K562 (cell line): ENCODE measurements around the gene RPS28. TPM values are rescaled to one million over a fixed set of nuclear protein-coding genes. Genes with fewer than 3 reads are reported as not detected.

Experiments
- ATAC-seq: fragments of 200-7000 bp; cut with Tn5 transposase; 3 replicates; pipeline ENCODE4 v1.9.1; 2020; ENCODE audit warnings: moderate library complexity
- BruUV-seq: library from RNA; stranded (reverse); fragments of 400-500 nt; replicated peaks from 2 replicates; lab custom pipeline; 2021; lab: Mats Ljungman, UMichigan
- CTCF ChIA-PET: fragments of 300-600 bp; formaldehyde crosslinking; extraction: SDS; loops from one replicate; lab custom pipeline; 2021; ENCODE audit warnings: low intra/inter-chr PET ratio; lab: Yijun Ruan, JAX
- POLR2A ChIA-PET: fragments of 300-600, 350-650 bp; sonication (Branson Sonifier 250); formaldehyde crosslinking; extraction: SDS; loops from one replicate; lab custom pipeline; 2021; ENCODE audit warnings: antibody characterized with exemption, inconsistent platforms; lab: Yijun Ruan, JAX
- DNase-seq, 4 experiments: peaks; one replicate each; pipeline versions ENCODE4 v3.0.0 to v3.0.0-alpha.2; 2011 to 2018; ENCODE audit warnings: low spot score in 3 of 4, mixed read lengths in 3 of 4; ENCODE audit errors: extremely low read depth in 1 of 4
- FAIRE-seq: peaks from 2 replicates; lab custom pipeline; 2011; peaks lifted over from hg19 to GRCh38; lab: Jason Lieb, UNC
- H2AFZ ChIP-seq: 2 replicates; pipeline ENCODE4 v1.6.0; 2011; ENCODE audit warnings: low read depth, low read length, control low read depth, inconsistent platforms
- H3K27ac ChIP-seq: fragments of 200-600 bp; 3 replicates; pipeline ENCODE4 v1.8.0; 2011; ENCODE audit warnings: low read depth, mild to moderate bottlenecking, control low read depth, inconsistent platforms, low read length, moderate library complexity, mixed read lengths; ENCODE audit errors: extremely low read depth
- H3K27me3 ChIP-seq, 2 experiments: fragments of 300-600 bp in 1 of 2; 2 replicates in 1 of 2; 3 replicates in 1 of 2; pipeline versions ENCODE4 v1.6.0 to v1.8.0; 2011; ENCODE audit warnings: inconsistent platforms in 2 of 2, low read length in 2 of 2, mild to moderate bottlenecking in 1 of 2, mixed read lengths in 1 of 2, moderate library complexity in 1 of 2; ENCODE audit not compliant: control insufficient read depth in 2 of 2, insufficient read depth in 2 of 2
- H3K36me3 ChIP-seq: fragments of 300-600 bp; 3 replicates; pipeline ENCODE4 v1.8.0; 2011; ENCODE audit warnings: mild to moderate bottlenecking, low read length, inconsistent platforms; ENCODE audit not compliant: control insufficient read depth, insufficient read depth
- H3K4me1 ChIP-seq, 2 experiments: fragments of 200-600 bp in 1 of 2; replicated peaks in 1 of 2; 2 replicates in 1 of 2; 3 replicates in 1 of 2; pipeline versions ENCODE4 v1.5.1 to v1.8.0; 2011; ENCODE audit warnings: inconsistent platforms in 2 of 2, low read length in 2 of 2, mild to moderate bottlenecking in 1 of 2, mixed read lengths in 1 of 2, moderate library complexity in 1 of 2; ENCODE audit not compliant: control insufficient read depth in 2 of 2, insufficient read depth in 2 of 2
- H3K4me2 ChIP-seq: 2 replicates; pipeline ENCODE4 v1.6.1; 2011; ENCODE audit warnings: low read length, control low read depth, inconsistent platforms, mixed read lengths; ENCODE audit not compliant: insufficient read depth
- H3K4me3 ChIP-seq: fragments of 200-600 bp; sonication (generic), shearing (Covaris generic); 2 replicates; pipeline ENCODE4 v1.5.1; 2016; ENCODE audit warnings: control low read depth, inconsistent platforms
- H3K79me2 ChIP-seq: fragments of 200-600 bp; 3 replicates; pipeline ENCODE4 v1.8.0; 2011; ENCODE audit warnings: low read length, inconsistent platforms; ENCODE audit not compliant: control insufficient read depth, insufficient read depth
- H3K9ac ChIP-seq, 2 experiments: 2 replicates each; pipeline versions ENCODE4 v1.6.0 to v1.6.1; 2011; ENCODE audit warnings: low read depth in 2 of 2, low read length in 2 of 2, control low read depth in 1 of 2, inconsistent platforms in 1 of 2, mild to moderate bottlenecking in 1 of 2, mixed read lengths in 1 of 2; ENCODE audit not compliant: insufficient read depth in 1 of 2
- H3K9me1 ChIP-seq: one replicate; pipeline ENCODE4 v1.6.0; 2011; ENCODE audit warnings: inconsistent platforms, mild to moderate bottlenecking, low read length, moderate library complexity; ENCODE audit not compliant: control insufficient read depth, insufficient read depth
- H3K9me3 ChIP-seq: replicated peaks from 2 replicates; pipeline ENCODE4 v1.5.1; 2011; ENCODE audit warnings: low read depth, low read length, inconsistent platforms; ENCODE audit not compliant: control insufficient read depth, insufficient read depth
- H4K20me1 ChIP-seq: replicated peaks from 2 replicates; pipeline ENCODE4 v1.6.1; 2011; ENCODE audit warnings: low read length, inconsistent platforms, mixed read lengths; ENCODE audit not compliant: control insufficient read depth, insufficient read depth
- BCOR ChIP-seq: fragments of 450-650 bp; IDR thresholded peaks from 2 replicates; pipeline ENCODE4 v1.6.1; 2016
- CTBP1 ChIP-seq: fragments of 450-650 bp; IDR thresholded peaks from 2 replicates; pipeline ENCODE4 v1.6.1; 2016; ENCODE audit warnings: borderline replicate concordance
- HDAC2 ChIP-seq: fragments of 450-650 bp; IDR thresholded peaks from 2 replicates; pipeline ENCODE4 v1.6.1; 2016; ENCODE audit warnings: mild to moderate bottlenecking
- HEY1 ChIP-seq: fragments of 250-450 bp; sonication (Bioruptor Pico); IDR thresholded peaks from 2 replicates; pipeline ENCODE4 v1.5.0; 2020; ENCODE audit warnings: mild to moderate bottlenecking, moderate library complexity, borderline replicate concordance
- IFI16 ChIP-seq: fragments of 250-450 bp; sonication (Bioruptor Pico); IDR thresholded peaks from 2 replicates; pipeline ENCODE4 v2.1.2; 2022; ENCODE audit warnings: mild to moderate bottlenecking, inconsistent platforms
- MAFK ChIP-seq: IDR thresholded peaks from 2 replicates; pipeline ENCODE4 v1.6.1; 2011; ENCODE audit warnings: low read length, improper control_type of control experiment
- MTA3 ChIP-seq: fragments of 450-650 bp; formaldehyde crosslinking; IDR thresholded peaks from 2 replicates; pipeline ENCODE4 v1.6.1; 2017; ENCODE audit warnings: mild to moderate bottlenecking, borderline replicate concordance
- POLR2G ChIP-seq: fragments of 200-400 bp; formaldehyde crosslinking; IDR thresholded peaks from 2 replicates; pipeline ENCODE4 v1.6.1; 2017; ENCODE audit warnings: low read depth, mild to moderate bottlenecking, antibody characterized with exemption, low read length, moderate library complexity
- PRPF4 ChIP-seq: fragments of 200-400 bp; formaldehyde crosslinking; IDR thresholded peaks from one replicate; pipeline ENCODE4 v1.6.1; 2017; ENCODE audit warnings: low read length, low read depth, mild to moderate bottlenecking; ENCODE audit not compliant: insufficient read depth, poor library complexity, severe bottlenecking
- RBM25 ChIP-seq: fragments of 200-400 bp; formaldehyde crosslinking; IDR thresholded peaks from 2 replicates; pipeline ENCODE4 v1.6.1; 2018; ENCODE audit warnings: low read length, low read depth, moderate library complexity; ENCODE audit not compliant: severe bottlenecking
- STAT5B ChIP-seq: fragments of 250-450 bp; sonication (Bioruptor Pico); IDR thresholded peaks from 2 replicates; pipeline ENCODE4 v1.8.0; 2021; ENCODE audit warnings: mild to moderate bottlenecking, inconsistent platforms
- ZNF445 ChIP-seq: fragments of 250-450 bp; sonication (Bioruptor Pico); IDR thresholded peaks from 2 replicates; pipeline ENCODE4 v1.4.0; 2020; ENCODE audit warnings: low read depth, mild to moderate bottlenecking, moderate library complexity
- WGBS: fragments of 100-300 bp; shearing (Covaris generic); methylation state at CpG from one replicate; pipeline ENCODE4 v1.1.6; 2016; ENCODE audit warnings: low coverage, mixed read lengths; ENCODE audit not compliant: insufficient coverage; ENCODE audit errors: missing lambda C conversion rate; 5-methylcytosine and 5-hydroxymethylcytosine counted together
- in situ Hi-C: fragments of 300-500 bp; cut with MboI; formaldehyde crosslinking; loops from 4 replicates; pipeline ENCODE4 v1.15.0; 2018; ENCODE audit warnings: inconsistent platforms, mixed read lengths
- intact Hi-C: fragments of 100-400 bp; cut with micrococcal nuclease; formaldehyde crosslinking; loops from 2 replicates; pipeline ENCODE4 v1.14.2; 2022
- polyA plus RNA-seq, 8 experiments: library from polyadenylated mRNA; depleted of rRNA in 4 of 8; stranded (reverse) in 5 of 8; unstranded in 3 of 8; fragments of >200 nt; fragmentation: Nextera tagmentation in 2 of 8; fragmentation: Illumina TruSeq in 1 of 8; extraction: Ambion mirVana in 2 of 8; extraction: Trizol in 1 of 8; gene quantifications; 2 replicates each; pipeline versions ENCODE4 v1.2.1 to v1.2.3, GENCODE V29; 2011 to 2014; ENCODE audit warnings: inconsistent platforms in 1 of 8, missing spikeins in 1 of 8
- total RNA-seq, 7 experiments: library from RNA; depleted of rRNA in 6 of 7; stranded (reverse); fragments of >200 nt in 6 of 7; fragmentation: Illumina TruSeq in 2 of 7; extraction: Trizol in 2 of 7; gene quantifications; 2 replicates each; pipeline versions ENCODE4 v1.2.1 to v1.2.3, GENCODE V29; 2011 to 2021; ENCODE audit warnings: low replicate concordance in 1 of 7
- TF ChIP-seq, protein P1 (sequence below): fragments of 450-650 bp; IDR thresholded peaks from 2 replicates; pipeline ENCODE4 v1.6.1; 2017; ENCODE audit warnings: antibody characterized with exemption
- TF ChIP-seq, protein P2 (sequence below): fragments of 450-650 bp; formaldehyde crosslinking; IDR thresholded peaks from 2 replicates; pipeline ENCODE4 v1.4.0; 2020; ENCODE audit warnings: mild to moderate bottlenecking, moderate library complexity
- TF ChIP-seq, protein P3 (sequence below): conservative IDR thresholded peaks from 2 replicates; pipeline ENCODE4 v1.6.1; 2011; ENCODE audit warnings: low read depth, mild to moderate bottlenecking, low read length; ENCODE audit not compliant: control insufficient read depth
- TF ChIP-seq, protein P4 (sequence below): sonication (generic); formaldehyde crosslinking; IDR thresholded peaks from 2 replicates; pipeline ENCODE4 v1.8.1; 2023; ENCODE audit warnings: mild to moderate bottlenecking, missing genetic modification reagents

Gene RPS28
- total and polyA plus RNA-seq, 9 of the 15 experiments (the other 6 are each of a cell fraction or from before 2014, with no cell fraction given) = 165 to 2,827 (median 1,303) TPM

DNA sequence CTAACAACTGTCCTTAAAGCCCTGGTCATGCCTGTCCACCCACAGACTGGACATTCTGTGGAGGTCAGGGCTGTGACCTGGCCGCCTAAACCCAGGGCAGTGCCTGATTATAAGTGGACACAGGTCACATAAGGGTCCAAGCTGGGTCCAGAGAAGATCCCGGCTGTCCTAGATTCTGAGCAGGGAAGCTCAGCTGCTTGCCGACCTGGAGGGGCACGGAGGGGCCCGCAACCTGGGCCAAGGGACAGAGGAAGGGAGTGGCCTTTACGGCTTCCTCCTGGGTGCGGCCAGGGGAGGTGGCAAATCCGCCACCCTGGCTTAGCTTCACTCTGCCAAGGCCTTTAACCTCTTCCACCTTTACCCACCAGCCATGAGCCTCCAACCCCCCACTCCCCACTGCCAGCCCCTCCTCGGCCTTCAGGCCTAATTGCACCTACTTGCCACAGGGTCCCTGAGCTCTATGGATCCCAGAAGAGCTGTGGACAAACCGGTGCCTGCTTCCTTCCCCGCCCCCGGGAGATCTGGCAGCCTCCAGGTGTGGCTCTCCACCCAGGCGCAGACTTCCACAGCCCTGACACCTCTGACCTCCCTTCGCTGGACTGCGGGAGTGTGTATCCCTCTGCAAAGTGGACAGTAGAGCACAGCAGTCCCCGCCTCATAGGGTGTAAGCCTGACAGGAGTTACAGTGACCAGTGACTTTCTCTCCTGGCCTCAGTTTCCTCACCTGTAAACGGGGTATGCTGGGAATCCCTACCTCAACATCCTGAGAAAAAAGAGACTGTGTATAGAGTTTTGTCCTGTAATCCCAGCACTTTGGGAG lies 14.9 kb upstream of the RPS28 start:
- no peak overlapping the region for H2AFZ ChIP-seq
- H3K4me2 ChIP-seq = peak overlapping the region; percentile 96
- BruUV-seq = TSS peak; percentile 43
- intact Hi-C loops (no loop called here), in situ Hi-C loops (loop anchor here (5.0 kb wide), 1 partner anchor 39 kb away; no protein-coding TSS in a partner anchor)
- peaks cover 51% of the 10 kb centered on the region; the same call in 2 of the 3 replicates for H3K36me3 ChIP-seq
- H3K79me2 ChIP-seq = peaks cover 25% of the 10 kb centered on the region
- no peaks in the 10 kb centered on the region; the same call in 1 of the 2 replicates for H4K20me1 ChIP-seq
- no peak for ATAC-seq
- FAIRE-seq = peak; percentile 11
- H3K4me1 ChIP-seq = peaks cover 28 to 66% of the 10 kb centered on the region in 2 experiments; a peak in 4 of 5 replicates
- H3K4me3 ChIP-seq = peak overlapping the region; percentile 51; the same call in 1 of the 2 replicates
- ChIA-PET CTCF (no interaction called here), POLR2A (interaction anchor here (0.5 to 2.4 kb wide), 6 partner anchors 12 to 293 kb away, joined by 3 to 11 read pairs (median 3); partner anchors contain the start of genes NDUFA7 and RPS28)
- 55% methylated on average over 13 of the region's 17 CpGs for WGBS
- H3K9ac ChIP-seq = peak overlapping the region; percentile 62 to 92
- peak overlapping the region; percentile 20; the same call in 1 of the 3 replicates for H3K27ac ChIP-seq
- no peaks in the 10 kb centered on the region for H3K27me3 ChIP-seq
- no peaks in the 10 kb centered on the region for H3K9me1 ChIP-seq
- DNase-seq = peak in 3 of 4 experiments; percentile 43 to 51 (median 45)
- H3K9me3 ChIP-seq = no peaks in the 10 kb centered on the region
- TF ChIP-seq RBM25 = peak; percentile 30
- TF ChIP-seq STAT5B (CRISPR knock-in tag) = no peak
- TF ChIP-seq, protein P1, sequence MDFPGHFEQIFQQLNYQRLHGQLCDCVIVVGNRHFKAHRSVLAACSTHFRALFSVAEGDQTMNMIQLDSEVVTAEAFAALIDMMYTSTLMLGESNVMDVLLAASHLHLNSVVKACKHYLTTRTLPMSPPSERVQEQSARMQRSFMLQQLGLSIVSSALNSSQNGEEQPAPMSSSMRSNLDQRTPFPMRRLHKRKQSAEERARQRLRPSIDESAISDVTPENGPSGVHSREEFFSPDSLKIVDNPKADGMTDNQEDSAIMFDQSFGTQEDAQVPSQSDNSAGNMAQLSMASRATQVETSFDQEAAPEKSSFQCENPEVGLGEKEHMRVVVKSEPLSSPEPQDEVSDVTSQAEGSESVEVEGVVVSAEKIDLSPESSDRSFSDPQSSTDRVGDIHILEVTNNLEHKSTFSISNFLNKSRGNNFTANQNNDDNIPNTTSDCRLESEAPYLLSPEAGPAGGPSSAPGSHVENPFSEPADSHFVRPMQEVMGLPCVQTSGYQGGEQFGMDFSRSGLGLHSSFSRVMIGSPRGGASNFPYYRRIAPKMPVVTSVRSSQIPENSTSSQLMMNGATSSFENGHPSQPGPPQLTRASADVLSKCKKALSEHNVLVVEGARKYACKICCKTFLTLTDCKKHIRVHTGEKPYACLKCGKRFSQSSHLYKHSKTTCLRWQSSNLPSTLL = no peak
- 0 out of 2 replicates have a peak, but pooled peaks have one; percentile 12 for TF ChIP-seq BCOR
- no peak for TF ChIP-seq MAFK
- TF ChIP-seq IFI16 (CRISPR knock-in tag) = no peak
- peak; percentile 48 for TF ChIP-seq POLR2G
- no peak for TF ChIP-seq HDAC2
- no peak for TF ChIP-seq MTA3
- no peak for TF ChIP-seq PRPF4
- TF ChIP-seq ZNF445 (CRISPR knock-in tag) = no peak
- no peak for TF ChIP-seq HEY1
- TF ChIP-seq, protein P2, sequence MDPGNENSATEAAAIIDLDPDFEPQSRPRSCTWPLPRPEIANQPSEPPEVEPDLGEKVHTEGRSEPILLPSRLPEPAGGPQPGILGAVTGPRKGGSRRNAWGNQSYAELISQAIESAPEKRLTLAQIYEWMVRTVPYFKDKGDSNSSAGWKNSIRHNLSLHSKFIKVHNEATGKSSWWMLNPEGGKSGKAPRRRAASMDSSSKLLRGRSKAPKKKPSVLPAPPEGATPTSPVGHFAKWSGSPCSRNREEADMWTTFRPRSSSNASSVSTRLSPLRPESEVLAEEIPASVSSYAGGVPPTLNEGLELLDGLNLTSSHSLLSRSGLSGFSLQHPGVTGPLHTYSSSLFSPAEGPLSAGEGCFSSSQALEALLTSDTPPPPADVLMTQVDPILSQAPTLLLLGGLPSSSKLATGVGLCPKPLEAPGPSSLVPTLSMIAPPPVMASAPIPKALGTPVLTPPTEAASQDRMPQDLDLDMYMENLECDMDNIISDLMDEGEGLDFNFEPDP (CRISPR knock-in tag) = no peak
- TF ChIP-seq, protein P3, sequence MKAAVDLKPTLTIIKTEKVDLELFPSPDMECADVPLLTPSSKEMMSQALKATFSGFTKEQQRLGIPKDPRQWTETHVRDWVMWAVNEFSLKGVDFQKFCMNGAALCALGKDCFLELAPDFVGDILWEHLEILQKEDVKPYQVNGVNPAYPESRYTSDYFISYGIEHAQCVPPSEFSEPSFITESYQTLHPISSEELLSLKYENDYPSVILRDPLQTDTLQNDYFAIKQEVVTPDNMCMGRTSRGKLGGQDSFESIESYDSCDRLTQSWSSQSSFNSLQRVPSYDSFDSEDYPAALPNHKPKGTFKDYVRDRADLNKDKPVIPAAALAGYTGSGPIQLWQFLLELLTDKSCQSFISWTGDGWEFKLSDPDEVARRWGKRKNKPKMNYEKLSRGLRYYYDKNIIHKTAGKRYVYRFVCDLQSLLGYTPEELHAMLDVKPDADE = no peak
- TF ChIP-seq, protein P4, sequence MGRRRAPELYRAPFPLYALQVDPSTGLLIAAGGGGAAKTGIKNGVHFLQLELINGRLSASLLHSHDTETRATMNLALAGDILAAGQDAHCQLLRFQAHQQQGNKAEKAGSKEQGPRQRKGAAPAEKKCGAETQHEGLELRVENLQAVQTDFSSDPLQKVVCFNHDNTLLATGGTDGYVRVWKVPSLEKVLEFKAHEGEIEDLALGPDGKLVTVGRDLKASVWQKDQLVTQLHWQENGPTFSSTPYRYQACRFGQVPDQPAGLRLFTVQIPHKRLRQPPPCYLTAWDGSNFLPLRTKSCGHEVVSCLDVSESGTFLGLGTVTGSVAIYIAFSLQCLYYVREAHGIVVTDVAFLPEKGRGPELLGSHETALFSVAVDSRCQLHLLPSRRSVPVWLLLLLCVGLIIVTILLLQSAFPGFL (CRISPR knock-in tag) = no peak
- no peak for TF ChIP-seq CTBP1
